C4-2B (cell line): ENCODE measurements around the gene MAGI2.
"Not testable (repeated sequence)": the region's sequence is repeated elsewhere in the genome, so short reads cannot be mapped to it uniquely, and the experiment has no call there.

ENCODE experiments used
- H3K27ac ChIP-seq: fragments of 450-650 bp; 2 replicates; pipeline ENCODE4 v1.5.1; 2017
- CTCF ChIP-seq: fragments of 450-650 bp; conservative IDR thresholded peaks from 2 replicates; pipeline ENCODE4 v1.5.1; 2017; ENCODE audit warnings: mild to moderate bottlenecking
- ZFX ChIP-seq: fragments of 450-650 bp; IDR thresholded peaks from 2 replicates; pipeline ENCODE4 v1.6.1; 2017

MAGI2 gene

GRCh38 chr7:79452032-79452494, 1.4 kb downstream of the MAGI2 start:
- TF ChIP-seq ZFX = no peak
- no peak for TF ChIP-seq CTCF
- no peak overlapping the region for H3K27ac ChIP-seq

DNA sequence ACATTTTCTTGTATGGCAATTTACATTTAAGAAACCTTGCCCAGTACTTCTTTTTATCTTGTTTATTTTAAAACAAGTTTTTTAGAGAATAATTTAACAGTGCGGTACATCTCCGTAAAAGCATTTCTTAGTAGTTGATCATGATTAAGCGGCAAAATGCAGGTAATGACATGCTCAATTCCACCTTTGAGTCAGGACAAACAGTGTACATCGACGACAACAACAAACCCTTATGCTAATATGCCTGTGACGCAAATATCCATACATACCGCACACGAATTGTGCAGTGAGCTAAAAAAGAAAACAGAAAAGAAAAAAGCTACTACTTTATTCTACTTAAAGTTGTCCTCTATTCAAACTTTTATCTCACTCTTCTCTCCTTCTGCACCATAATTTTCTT, 1.9 kb downstream of the MAGI2 start:
- H3K27ac ChIP-seq = no peak overlapping the region
- TF ChIP-seq CTCF (no peak), ZFX (no peak)

GRCh38 chr7:79442766-79443165, 10.7 kb downstream of the MAGI2 start:
- H3K27ac ChIP-seq = not testable (repeated sequence)

DNA sequence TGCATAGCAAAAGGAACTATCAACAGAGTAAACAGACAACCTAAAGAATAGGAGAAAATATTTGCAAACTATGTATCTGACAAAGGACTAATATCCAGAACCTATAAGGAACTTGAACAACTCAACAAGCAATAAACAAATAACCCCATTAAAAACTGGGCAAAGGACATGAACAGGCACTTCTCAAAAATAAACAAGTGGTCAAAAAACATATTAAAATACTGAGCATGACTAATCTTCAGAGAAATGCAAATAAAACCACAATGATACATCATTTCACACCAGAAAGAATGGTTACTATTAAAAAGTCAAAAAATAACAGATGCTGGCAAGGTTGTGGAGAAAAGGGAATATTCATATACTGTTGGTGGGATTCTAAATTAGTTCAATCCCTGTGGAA, 17.1 kb downstream of the MAGI2 start:
- no peak overlapping the region for H3K27ac ChIP-seq
- no peak for TF ChIP-seq CTCF
- TF ChIP-seq ZFX = no peak

GRCh38 chr7:79434867-79435266, 18.6 kb downstream of the MAGI2 start:
- no peak overlapping the region for H3K27ac ChIP-seq
- no peak for TF ChIP-seq CTCF

DNA sequence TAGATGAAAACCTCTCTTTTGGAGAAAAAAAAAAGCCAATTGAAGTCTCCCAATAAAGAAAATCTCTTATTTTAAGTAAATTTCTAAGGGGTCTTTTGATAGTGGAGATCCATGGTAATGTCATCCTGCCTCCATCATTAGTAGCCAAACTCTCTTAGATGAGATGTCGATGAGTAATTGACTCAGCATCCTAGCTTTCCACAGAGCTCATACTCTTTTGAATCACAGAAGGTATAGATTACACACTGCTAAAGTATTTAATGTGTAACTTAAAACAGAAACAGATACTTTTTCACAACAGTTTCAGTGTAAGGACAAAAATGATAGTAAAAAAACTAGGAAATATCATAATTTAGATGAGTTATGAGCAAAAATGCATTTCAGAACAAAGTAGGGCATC, 19.4 kb downstream of the MAGI2 start:
- no peak overlapping the region for H3K27ac ChIP-seq
- no peak for TF ChIP-seq CTCF
- no peak for TF ChIP-seq ZFX

GRCh38 chr7:79430391-79430790, 23.1 kb downstream of the MAGI2 start:
- no peak overlapping the region for H3K27ac ChIP-seq
- TF ChIP-seq CTCF (no peak), ZFX (no peak)

DNA sequence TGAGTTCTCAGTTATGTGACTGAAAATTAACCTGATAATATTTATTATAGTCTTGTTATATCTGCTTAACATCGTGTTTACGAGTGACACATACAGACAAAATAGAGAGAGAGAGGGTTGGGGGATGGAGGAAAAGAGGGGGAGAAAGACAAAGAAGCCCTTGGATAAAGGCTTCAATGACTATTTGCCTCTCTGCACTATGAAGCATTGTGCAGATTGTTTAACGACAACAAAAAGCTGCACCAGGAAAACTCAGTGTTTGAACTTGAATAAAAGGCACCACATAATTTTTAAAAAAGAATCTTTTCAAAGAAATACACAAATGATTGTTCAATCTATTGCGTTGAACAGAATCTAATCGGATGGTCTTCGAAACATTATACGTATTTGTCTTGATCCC, 27.8 kb downstream of the MAGI2 start:
- no peak overlapping the region for H3K27ac ChIP-seq
- TF ChIP-seq ZFX (no peak), CTCF (no peak)
